Motor neuron (in vitro differentiated cells): ENCODE results near the gene CTNND2. TPM values are rescaled to one million over a fixed set of nuclear protein-coding genes. Genes with fewer than 3 reads are reported as not detected.

Experiments
- ATAC-seq, 8 experiments: fragments of 200-7000 bp; cut with Tn5 transposase; replicated peaks in 6 of 8; 2 replicates each; pipeline ENCODE4 v1.8.0; 2021; ENCODE audit warnings: mild to moderate bottlenecking in 8 of 8, moderate library complexity in 8 of 8
- H3K27ac ChIP-seq, 2 donors: fragments of 250-450 bp; sonication (Bioruptor Pico); 2 replicates each; pipeline ENCODE4 v1.9.0; 2021; ENCODE audit warnings: antibody characterized with exemption in 2 of 2, mild to moderate bottlenecking in 2 of 2, moderate library complexity in 1 of 2
- H3K4me1 ChIP-seq, 2 donors: fragments of 250-450 bp; sonication (Bioruptor Pico); replicated peaks in 1 of 2; 2 replicates each; pipeline ENCODE4 v1.6.1; 2021; ENCODE audit warnings: antibody characterized with exemption in 2 of 2, mild to moderate bottlenecking in 2 of 2, moderate library complexity in 1 of 2
- H3K4me3 ChIP-seq, 5 donors: fragments of 250-450 bp; sonication (Bioruptor Pico); 2 replicates each; pipeline ENCODE4 v1.9.0; 2021; ENCODE audit warnings: antibody characterized with exemption in 5 of 5, mild to moderate bottlenecking in 5 of 5, moderate library complexity in 4 of 5
- WGBS, 10 experiments: fragments of 450-650 bp; shearing (Covaris generic); methylation state at CpG; one replicate each; pipeline ENCODE4 v1.0.0; 2022; 5-methylcytosine and 5-hydroxymethylcytosine counted together
- in situ Hi-C, 9 experiments: fragments of 400-800 bp; cut with MboI; loops; one replicate each; pipeline ENCODE4 v1.15.0; 2021; ENCODE audit warnings: low sequenced_read_pairs in 9 of 9, low pct_unique_long_range_greater_than_20kb in 2 of 9; ENCODE audit not compliant: unreplicated experiment in 9 of 9
- total RNA-seq, 8 experiments: library from RNA; unstranded; fragments of 300-600 nt; gene quantifications; 2 replicates each; pipeline versions ENCODE4 v1.2.3 to v1.2.4, GENCODE V29; 2022

The CTNND2 gene
- total RNA-seq, 8 experiments from 2014 or later = 0.51 to 49.9 (median 40.1) TPM

- H3K4me3 ChIP-seq = no peak overlapping the region
- in situ Hi-C loops = no loop called here
- 4 to 93% (median 55%) methylated on average over 1 to 2 of the region's 2 CpGs; no CpG with 5 or more reads in 2 of the 10 experiments for WGBS, 10 experiments
- peaks cover 19 to 30% of the 10 kb centered on the region in 2 donors for H3K4me1 ChIP-seq
- no peak overlapping the region for H3K27ac ChIP-seq
- peak in 4 of 8 experiments; percentile 30 to 73 (median 60) for ATAC-seq
Measured at GRCh38 chr5:11594021-11594420, 310.2 kb downstream of the CTNND2 start.

- WGBS, 10 experiments = 0 to 100% (median 66%) methylated on average over 1 to 4 of the region's 6 CpGs; no CpG with 5 or more reads in 4 of the 10 experiments
- Histone ChIP-seq H3K4me3 (no peak overlapping the region), H3K27ac (no peak overlapping the region), H3K4me1 (peaks cover 19 to 21% of the 10 kb centered on the region in 2 donors)
- ATAC-seq = peak in 1 of 8 experiments; percentile 15
- in situ Hi-C loops = no loop called here
Measured at GRCh38 chr5:11590475-11590874, 313.8 kb downstream of the CTNND2 start.

GRCh38 chr5:11588803-11589202 lies 315.4 kb downstream of the CTNND2 start:
- Histone ChIP-seq H3K27ac (peak overlapping the region; percentile 67 to 75), H3K4me3 (peak overlapping the region; percentile 27 to 49 (median 35)), H3K4me1 (peaks cover 18 to 29% of the 10 kb centered on the region in 2 donors)
- 0 to 14% (median 0%) methylated on average over 1 to 6 of the region's 6 CpGs; no CpG with 5 or more reads in 1 of the 10 experiments for WGBS, 10 experiments
- ATAC-seq = peak; percentile 27 to 94 (median 90)
- in situ Hi-C loops = no loop called here

- 0 to 80% (median 45%) methylated on average over 1 to 6 of the region's 6 CpGs for WGBS, 10 experiments
- peak in 7 of 8 experiments; percentile 10 to 63 (median 37) for ATAC-seq
- in situ Hi-C loops = no loop called here
- H3K4me3 ChIP-seq = no peak overlapping the region
- H3K4me1 ChIP-seq = peaks cover 12 to 34% of the 10 kb centered on the region in 2 donors
- peak overlapping the region in 1 of 2 donors; percentile 24 for H3K27ac ChIP-seq
Measured at GRCh38 chr5:11584017-11584416, 320.2 kb downstream of the CTNND2 start.

- 19 to 95% (median 80%) methylated on average over 1 to 4 of the region's 4 CpGs; no CpG with 5 or more reads in 1 of the 10 experiments for WGBS, 10 experiments
- H3K4me1 ChIP-seq = peaks cover 8 to 34% of the 10 kb centered on the region in 2 donors
- no peak overlapping the region for H3K27ac ChIP-seq
- ATAC-seq = no peak
- in situ Hi-C loops = no loop called here
- no peak overlapping the region for H3K4me3 ChIP-seq
Measured at GRCh38 chr5:11579351-11579750, 324.9 kb downstream of the CTNND2 start.

- Histone ChIP-seq H3K4me3 (no peak overlapping the region), H3K27ac (no peak overlapping the region), H3K4me1 (peaks cover 0 to 18% of the 10 kb centered on the region in 2 donors)
- peak in 2 of 8 experiments; percentile 48 to 73 for ATAC-seq
- WGBS, 10 experiments = 0 to 100% (median 84%) methylated on average over 1 to 2 of the region's 2 CpGs
- in situ Hi-C loops = no loop called here
Measured at GRCh38 chr5:11574787-11575186, 329.5 kb downstream of the CTNND2 start.

GRCh38 chr5:11573140-11573992 lies 330.9 kb downstream of the CTNND2 start:
- WGBS, 10 experiments = 7 to 100% (median 82%) methylated on average over 1 to 5 of the region's 5 CpGs; no CpG with 5 or more reads in 1 of the 10 experiments
- ATAC-seq = no peak
- in situ Hi-C loops = no loop called here
- H3K4me3 ChIP-seq = no peak overlapping the region
- H3K27ac ChIP-seq = no peak overlapping the region
- H3K4me1 ChIP-seq = peaks cover 0 to 8% of the 10 kb centered on the region in 2 donors

- in situ Hi-C loops = no loop called here
- WGBS, 10 experiments = 29 to 98% (median 88%) methylated on average over 1 to 12 of the region's 12 CpGs; no CpG with 5 or more reads in 1 of the 10 experiments
- ATAC-seq = no peak
- no peaks in the 10 kb centered on the region for H3K4me1 ChIP-seq
- no peak overlapping the region for H3K4me3 ChIP-seq
- peak overlapping the region in 1 of 2 donors; percentile 31 for H3K27ac ChIP-seq
Measured at GRCh38 chr5:11564706-11565105, 339.5 kb downstream of the CTNND2 start.

- in situ Hi-C loops = no loop called here
- H3K27ac ChIP-seq = no peak overlapping the region
- WGBS, 10 experiments = 60 to 100% (median 86%) methylated on average over 1 to 2 of the region's 2 CpGs; no CpG with 5 or more reads in 5 of the 10 experiments
- H3K4me3 ChIP-seq = no peak overlapping the region
- no peaks in the 10 kb centered on the region for H3K4me1 ChIP-seq
- no peak for ATAC-seq
Measured at GRCh38 chr5:11563822-11564221, 340.4 kb downstream of the CTNND2 start.

- no peak for ATAC-seq
- in situ Hi-C loops = no loop called here
- WGBS, 10 experiments = 0 to 100% (median 62%) methylated on average over 1 to 4 of the region's 4 CpGs; no CpG with 5 or more reads in 2 of the 10 experiments
- H3K4me1 ChIP-seq = no peaks in the 10 kb centered on the region
- H3K4me3 ChIP-seq = no peak overlapping the region
- no peak overlapping the region for H3K27ac ChIP-seq
Measured at GRCh38 chr5:11560915-11561697, 343.1 kb downstream of the CTNND2 start.

GRCh38 chr5:11557063-11557462 lies 347.2 kb downstream of the CTNND2 start:
- Histone ChIP-seq H3K27ac (no peak overlapping the region), H3K4me3 (no peak overlapping the region), H3K4me1 (no peaks in the 10 kb centered on the region)
- in situ Hi-C loops = no loop called here
- no peak for ATAC-seq
- WGBS, 10 experiments = 0 to 100% (median 61%) methylated on average over 1 to 3 of the region's 3 CpGs

GRCh38 chr5:11555171-11555570 lies 349.1 kb downstream of the CTNND2 start:
- no peak for ATAC-seq
- H3K4me1 ChIP-seq = no peaks in the 10 kb centered on the region
- in situ Hi-C loops = no loop called here
- H3K27ac ChIP-seq = no peak overlapping the region
- no peak overlapping the region for H3K4me3 ChIP-seq
- 9 to 94% (median 81%) methylated on average over 2 to 4 of the region's 4 CpGs for WGBS, 10 experiments

GRCh38 chr5:11547730-11548129 lies 356.5 kb downstream of the CTNND2 start:
- H3K4me3 ChIP-seq = no peak overlapping the region
- no peak overlapping the region for H3K27ac ChIP-seq
- peak in 3 of 8 experiments; percentile 77 to 97 (median 87) for ATAC-seq
- in situ Hi-C loops = no loop called here
- H3K4me1 ChIP-seq = no peaks in the 10 kb centered on the region
- 0 to 97% (median 79%) methylated on average over 2 to 5 of the region's 5 CpGs; no CpG with 5 or more reads in 2 of the 10 experiments for WGBS, 10 experiments
